ENCODE measurements around the gene SLC6A15. TPM values are rescaled to one million over a fixed set of nuclear protein-coding genes. Genes with fewer than 3 reads are reported as not detected.

SLC6A15 gene
- total and polyA plus RNA-seq, 2 of the 8 experiments (the other 6 are each of a cell fraction or from before 2014, with no cell fraction given) = 3.1 to 42.0 TPM

DNA sequence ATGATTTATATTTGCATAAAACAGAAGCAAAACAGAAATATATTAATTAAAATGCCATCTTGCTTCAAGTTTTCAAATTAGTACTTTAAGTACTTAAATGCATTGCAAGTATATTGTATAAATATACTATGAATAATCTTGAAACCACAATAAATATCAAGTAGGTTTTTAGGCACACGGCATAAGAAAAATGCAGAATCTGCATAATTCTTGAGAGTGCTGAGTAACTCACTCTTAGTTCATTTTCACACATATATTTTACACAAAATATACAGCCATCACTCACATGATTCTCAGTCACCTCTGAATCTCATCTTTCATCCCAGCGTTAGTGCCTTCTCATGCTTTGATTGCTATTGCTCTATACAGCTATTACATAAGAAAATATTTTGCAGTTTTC lies 51.9 kb downstream of the SLC6A15 start (continued):
- TF ChIP-seq CHD7 (IDR thresholded peaks at IDR 0.05; ENCODE audit: insufficient replicate concordance, low read length) = no peak
- TF ChIP-seq, protein P1, sequence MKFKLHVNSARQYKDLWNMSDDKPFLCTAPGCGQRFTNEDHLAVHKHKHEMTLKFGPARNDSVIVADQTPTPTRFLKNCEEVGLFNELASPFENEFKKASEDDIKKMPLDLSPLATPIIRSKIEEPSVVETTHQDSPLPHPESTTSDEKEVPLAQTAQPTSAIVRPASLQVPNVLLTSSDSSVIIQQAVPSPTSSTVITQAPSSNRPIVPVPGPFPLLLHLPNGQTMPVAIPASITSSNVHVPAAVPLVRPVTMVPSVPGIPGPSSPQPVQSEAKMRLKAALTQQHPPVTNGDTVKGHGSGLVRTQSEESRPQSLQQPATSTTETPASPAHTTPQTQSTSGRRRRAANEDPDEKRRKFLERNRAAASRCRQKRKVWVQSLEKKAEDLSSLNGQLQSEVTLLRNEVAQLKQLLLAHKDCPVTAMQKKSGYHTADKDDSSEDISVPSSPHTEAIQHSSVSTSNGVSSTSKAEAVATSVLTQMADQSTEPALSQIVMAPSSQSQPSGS (IDR thresholded peaks at IDR 0.05; ENCODE audit: low read length) = no peak
- no peak for TF ChIP-seq CTBP2 (IDR thresholded peaks at IDR 0.05; ENCODE audit: borderline replicate concordance, insufficient read depth, insufficient read length, low read length)
- TF ChIP-seq NRF1 (IDR thresholded peaks at IDR 0.05; ENCODE audit: low read depth, low read length) = no peak
- no peak for TF ChIP-seq CREB1 (IDR thresholded peaks at IDR 0.05)
- TF ChIP-seq KDM1A (IDR thresholded peaks at IDR 0.05; ENCODE audit: borderline replicate concordance, low read length) = no peak
- no peak for TF ChIP-seq ASH2L (IDR thresholded peaks at IDR 0.05; ENCODE audit: low read length)
- no peak for TF ChIP-seq TBP (IDR thresholded peaks at IDR 0.05; ENCODE audit: low read depth, low read length)
- no peak for TF ChIP-seq SUZ12 (IDR thresholded peaks at IDR 0.05; ENCODE audit: low read length)
- TF ChIP-seq GABPA (IDR thresholded peaks at IDR 0.05; ENCODE audit: borderline replicate concordance, insufficient read depth, low read length) = no peak
